SK-N-SH treated with all-trans-retinoic acid at 6 μM for 48 hours (cell line): ENCODE data around the gene ITFG2.
"Not testable (repeated sequence)": the region's sequence is repeated elsewhere in the genome, so short reads cannot be mapped to it uniquely, and the experiment has no call there.

ENCODE experiments used
- ATAC-seq: fragments of 200-7000 bp; cut with Tn5 transposase; 3 replicates; pipeline ENCODE4 v1.9.1; 2020; ENCODE audit warnings: mild to moderate bottlenecking, moderate library complexity
- BACH2 ChIP-seq: fragments of 250-450 bp; sonication (Bioruptor Pico); IDR thresholded peaks from 2 replicates; pipeline ENCODE4 v1.9.0; 2021; ENCODE audit warnings: mild to moderate bottlenecking, borderline replicate concordance
- CSDC2 ChIP-seq: fragments of 250-450 bp; sonication (Bioruptor Pico); IDR thresholded peaks from 2 replicates; pipeline ENCODE4 v1.5.0; 2020; ENCODE audit warnings: mild to moderate bottlenecking, moderate library complexity
- GLIS3 ChIP-seq: fragments of 250-450 bp; sonication (Bioruptor Pico); IDR thresholded peaks from 2 replicates; pipeline ENCODE4 v1.5.0; 2020; ENCODE audit warnings: mild to moderate bottlenecking, moderate library complexity
- ISL1 ChIP-seq: fragments of 250-450 bp; sonication (Bioruptor Pico); IDR thresholded peaks from 2 replicates; pipeline ENCODE4 v2.1.2; 2022; ENCODE audit warnings: mild to moderate bottlenecking, moderate library complexity
- OSR1 ChIP-seq: fragments of 250-450 bp; sonication (Bioruptor Pico); IDR thresholded peaks from 2 replicates; pipeline ENCODE4 v1.8.0; 2022; ENCODE audit warnings: moderate library complexity, mild to moderate bottlenecking, inconsistent platforms
- POU6F1 ChIP-seq: fragments of 250-450 bp; sonication (Bioruptor Pico); IDR thresholded peaks from 2 replicates; pipeline ENCODE4 v1.8.0; 2021; ENCODE audit warnings: low read depth, mild to moderate bottlenecking, moderate library complexity, borderline replicate concordance
- PPARA ChIP-seq: fragments of 250-450 bp; sonication (Bioruptor Pico); IDR thresholded peaks from 2 replicates; pipeline ENCODE4 v1.5.0; 2020; ENCODE audit warnings: mild to moderate bottlenecking, borderline replicate concordance
- RARB ChIP-seq: fragments of 250-450 bp; sonication (Bioruptor Pico); IDR thresholded peaks from 2 replicates; pipeline ENCODE4 v1.8.0; 2021; ENCODE audit warnings: mild to moderate bottlenecking, moderate library complexity
- SNAI2 ChIP-seq: fragments of 250-450 bp; sonication (Bioruptor Pico); IDR thresholded peaks from 2 replicates; pipeline ENCODE4 v1.5.0; 2020; ENCODE audit warnings: mild to moderate bottlenecking, moderate library complexity
- TCF4 ChIP-seq: fragments of 250-450 bp; sonication (Bioruptor Pico); IDR thresholded peaks from 2 replicates; pipeline ENCODE4 v1.8.0; 2021; ENCODE audit warnings: mild to moderate bottlenecking, moderate library complexity, borderline replicate concordance
- TOX ChIP-seq: fragments of 250-450 bp; sonication (Bioruptor Pico); IDR thresholded peaks from 2 replicates; pipeline ENCODE4 v1.8.0; 2021; ENCODE audit warnings: mild to moderate bottlenecking, moderate library complexity, borderline replicate concordance
- ZC3H10 ChIP-seq: fragments of 250-450 bp; sonication (Bioruptor Pico); IDR thresholded peaks from 2 replicates; pipeline ENCODE4 v1.5.1; 2021; ENCODE audit warnings: mild to moderate bottlenecking, moderate library complexity
- ZFP3 ChIP-seq: fragments of 250-450 bp; sonication (Bioruptor Pico); IDR thresholded peaks from 2 replicates; pipeline ENCODE4 v1.5.0; 2020; ENCODE audit warnings: mild to moderate bottlenecking, moderate library complexity
- ZNF565 ChIP-seq: fragments of 450-650 bp; formaldehyde crosslinking; conservative IDR thresholded peaks from 2 replicates; pipeline ENCODE4 v1.5.0; 2020; ENCODE audit warnings: low read depth, mild to moderate bottlenecking, moderate library complexity
- ZNF70 ChIP-seq: fragments of 450-650 bp; formaldehyde crosslinking; IDR thresholded peaks from 2 replicates; pipeline ENCODE4 v1.5.0; 2020; ENCODE audit warnings: mild to moderate bottlenecking, moderate library complexity
- TF ChIP-seq, protein P1 (sequence below): fragments of 250-450 bp; sonication (Bioruptor Pico); IDR thresholded peaks from 2 replicates; pipeline ENCODE4 v1.5.0; 2020; ENCODE audit warnings: mild to moderate bottlenecking, moderate library complexity
- TF ChIP-seq, protein P2 (sequence below): fragments of 250-450 bp; sonication (Bioruptor Pico); IDR thresholded peaks from 2 replicates; pipeline ENCODE4 v1.8.0; 2020; ENCODE audit warnings: mild to moderate bottlenecking, moderate library complexity, borderline replicate concordance

ITFG2 gene

GRCh38 chr12:2768224-2768961 lies 44.1 kb upstream of the ITFG2 start (continued):
- TF ChIP-seq, protein P1, sequence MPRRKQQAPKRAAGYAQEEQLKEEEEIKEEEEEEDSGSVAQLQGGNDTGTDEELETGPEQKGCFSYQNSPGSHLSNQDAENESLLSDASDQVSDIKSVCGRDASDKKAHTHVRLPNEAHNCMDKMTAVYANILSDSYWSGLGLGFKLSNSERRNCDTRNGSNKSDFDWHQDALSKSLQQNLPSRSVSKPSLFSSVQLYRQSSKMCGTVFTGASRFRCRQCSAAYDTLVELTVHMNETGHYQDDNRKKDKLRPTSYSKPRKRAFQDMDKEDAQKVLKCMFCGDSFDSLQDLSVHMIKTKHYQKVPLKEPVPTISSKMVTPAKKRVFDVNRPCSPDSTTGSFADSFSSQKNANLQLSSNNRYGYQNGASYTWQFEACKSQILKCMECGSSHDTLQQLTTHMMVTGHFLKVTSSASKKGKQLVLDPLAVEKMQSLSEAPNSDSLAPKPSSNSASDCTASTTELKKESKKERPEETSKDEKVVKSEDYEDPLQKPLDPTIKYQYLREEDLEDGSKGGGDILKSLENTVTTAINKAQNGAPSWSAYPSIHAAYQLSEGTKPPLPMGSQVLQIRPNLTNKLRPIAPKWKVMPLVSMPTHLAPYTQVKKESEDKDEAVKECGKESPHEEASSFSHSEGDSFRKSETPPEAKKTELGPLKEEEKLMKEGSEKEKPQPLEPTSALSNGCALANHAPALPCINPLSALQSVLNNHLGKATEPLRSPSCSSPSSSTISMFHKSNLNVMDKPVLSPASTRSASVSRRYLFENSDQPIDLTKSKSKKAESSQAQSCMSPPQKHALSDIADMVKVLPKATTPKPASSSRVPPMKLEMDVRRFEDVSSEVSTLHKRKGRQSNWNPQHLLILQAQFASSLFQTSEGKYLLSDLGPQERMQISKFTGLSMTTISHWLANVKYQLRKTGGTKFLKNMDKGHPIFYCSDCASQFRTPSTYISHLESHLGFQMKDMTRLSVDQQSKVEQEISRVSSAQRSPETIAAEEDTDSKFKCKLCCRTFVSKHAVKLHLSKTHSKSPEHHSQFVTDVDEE (CRISPR knock-in tag): no peak
- TF ChIP-seq ZC3H10 (CRISPR knock-in tag): no peak

DNA sequence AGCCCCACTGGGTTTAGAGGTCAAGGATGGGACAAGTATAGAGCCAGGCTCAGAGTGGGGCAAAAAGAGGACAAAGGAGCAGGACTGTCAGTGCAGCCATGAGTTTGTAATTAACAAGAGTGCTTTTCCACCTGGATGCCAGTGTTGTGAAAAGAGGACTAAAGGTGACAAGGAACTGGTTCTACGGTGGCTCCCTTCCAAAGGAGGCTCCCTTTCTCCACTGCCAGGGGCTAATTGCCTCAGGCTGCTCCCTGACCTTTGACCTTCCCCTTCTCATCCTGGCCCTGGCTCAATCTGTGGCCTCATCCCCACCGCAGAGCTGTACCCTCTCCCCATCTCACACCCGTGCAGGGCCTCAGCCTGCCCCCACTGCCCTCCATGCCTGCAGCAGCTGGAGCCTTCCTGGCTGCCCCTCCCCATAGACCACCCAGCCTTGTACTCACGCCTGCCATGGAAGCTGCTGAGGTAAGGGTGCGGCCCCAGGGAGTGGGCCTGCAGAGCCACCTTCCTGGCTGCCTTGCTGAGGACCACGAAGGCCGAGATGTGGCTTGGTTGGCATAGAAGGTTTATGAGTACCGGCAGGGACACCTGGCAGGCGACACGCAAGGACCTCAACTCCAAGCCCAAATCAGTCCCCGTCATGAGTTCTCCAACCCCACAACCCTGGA lies 42.5 kb upstream of the ITFG2 start:
- TF ChIP-seq TOX: no peak
- no peak for TF ChIP-seq ZFP3 (CRISPR knock-in tag)
- TF ChIP-seq ZNF70 (CRISPR knock-in tag): no peak
- TF ChIP-seq BACH2 (CRISPR knock-in tag): no peak
- TF ChIP-seq TCF4: no peak
- TF ChIP-seq RARB (CRISPR knock-in tag): no peak
- TF ChIP-seq, protein P2, sequence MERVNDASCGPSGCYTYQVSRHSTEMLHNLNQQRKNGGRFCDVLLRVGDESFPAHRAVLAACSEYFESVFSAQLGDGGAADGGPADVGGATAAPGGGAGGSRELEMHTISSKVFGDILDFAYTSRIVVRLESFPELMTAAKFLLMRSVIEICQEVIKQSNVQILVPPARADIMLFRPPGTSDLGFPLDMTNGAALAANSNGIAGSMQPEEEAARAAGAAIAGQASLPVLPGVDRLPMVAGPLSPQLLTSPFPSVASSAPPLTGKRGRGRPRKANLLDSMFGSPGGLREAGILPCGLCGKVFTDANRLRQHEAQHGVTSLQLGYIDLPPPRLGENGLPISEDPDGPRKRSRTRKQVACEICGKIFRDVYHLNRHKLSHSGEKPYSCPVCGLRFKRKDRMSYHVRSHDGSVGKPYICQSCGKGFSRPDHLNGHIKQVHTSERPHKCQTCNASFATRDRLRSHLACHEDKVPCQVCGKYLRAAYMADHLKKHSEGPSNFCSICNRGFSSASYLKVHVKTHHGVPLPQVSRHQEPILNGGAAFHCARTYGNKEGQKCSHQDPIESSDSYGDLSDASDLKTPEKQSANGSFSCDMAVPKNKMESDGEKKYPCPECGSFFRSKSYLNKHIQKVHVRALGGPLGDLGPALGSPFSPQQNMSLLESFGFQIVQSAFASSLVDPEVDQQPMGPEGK (CRISPR knock-in tag): no peak
- no peak for TF ChIP-seq POU6F1 (CRISPR knock-in tag)
- TF ChIP-seq GLIS3 (CRISPR knock-in tag): no peak
- no peak for TF ChIP-seq ZNF565
- TF ChIP-seq ISL1: no peak
- no peak for TF ChIP-seq PPARA (CRISPR knock-in tag)
- no peak for TF ChIP-seq OSR1 (CRISPR knock-in tag)
- no peak for TF ChIP-seq SNAI2 (CRISPR knock-in tag)
- TF ChIP-seq CSDC2: no peak
- ATAC-seq: no peak

GRCh38 chr12:2770544-2770943 lies 41.9 kb upstream of the ITFG2 start:
- not testable (repeated sequence) for ATAC-seq

GRCh38 chr12:2772370-2772769 lies 40.1 kb upstream of the ITFG2 start:
- no peak for ATAC-seq
- no peak for TF ChIP-seq ZNF565
- TF ChIP-seq ZC3H10 (CRISPR knock-in tag): no peak
- TF ChIP-seq CSDC2: no peak
- TF ChIP-seq, protein P1 (CRISPR knock-in tag): no peak
- TF ChIP-seq POU6F1 (CRISPR knock-in tag): no peak
